ENCODE results near the gene LMBRD1. TPM values are rescaled to one million over a fixed set of nuclear protein-coding genes. Genes with fewer than 3 reads are reported as not detected.

Gene LMBRD1
- total and polyA plus RNA-seq, 2 of the 8 experiments (the other 6 are each of a cell fraction or from before 2014, with no cell fraction given): 9.1 to 16.8 TPM

GRCh38 chr6:69627625-69628024 is 169.2 kb downstream of the LMBRD1 start (continued):
- TF ChIP-seq SP1 (IDR thresholded peaks at IDR 0.05; ENCODE audit: low read depth, low read length) (no peak), GABPA (IDR thresholded peaks at IDR 0.05; ENCODE audit: borderline replicate concordance, insufficient read depth, low read length) (no peak)
